NCI-H2227 treated with DMSO at 0.1 percent for 48 hours (cell line): ENCODE measurements around the gene CDH4.

Source experiments
- DNase-seq: peaks from one replicate; lab custom pipeline; 2025; lab: John Stamatoyannopoulos, UW

CDH4 gene

GRCh38 chr20:61948586-61949362 is 696.7 kb downstream of the CDH4 start:
- no peak for DNase-seq

- no peak for DNase-seq
These were observed 697.3 kb downstream of the CDH4 start for GRCh38 chr20:61949363-61949713.

- no peak for DNase-seq
These were observed 697.9 kb downstream of the CDH4 start for GRCh38 chr20:61949714-61950640.

- DNase-seq: no peak
These were observed 698.6 kb downstream of the CDH4 start for GRCh38 chr20:61950641-61951071.

GRCh38 chr20:61951695-61952533 is 699.9 kb downstream of the CDH4 start:
- no peak for DNase-seq

GRCh38 chr20:61953037-61954021 is 701.3 kb downstream of the CDH4 start:
- DNase-seq: no peak

GRCh38 chr20:61954276-61955021 is 702.4 kb downstream of the CDH4 start:
- no peak for DNase-seq

GRCh38 chr20:61955668-61956395 is 703.8 kb downstream of the CDH4 start:
- DNase-seq: no peak

GRCh38 chr20:61956396-61957342 is 704.6 kb downstream of the CDH4 start:
- DNase-seq: no peak

- no peak for DNase-seq
These were observed 706.1 kb downstream of the CDH4 start for GRCh38 chr20:61957961-61958715.

GRCh38 chr20:61958773-61959700 is 707.0 kb downstream of the CDH4 start:
- DNase-seq: no peak

- no peak for DNase-seq
These were observed 708.8 kb downstream of the CDH4 start for GRCh38 chr20:61960836-61961235.

- no peak for DNase-seq
These were observed 711.1 kb downstream of the CDH4 start for GRCh38 chr20:61963149-61963548.

GRCh38 chr20:61963885-61964674 is 712.0 kb downstream of the CDH4 start:
- DNase-seq: no peak
